ENCODE results near the gene DCP1B. TPM values are rescaled to one million over a fixed set of nuclear protein-coding genes. Genes with fewer than 3 reads are reported as not detected.

Gene DCP1B
- total and polyA plus RNA-seq, 11 donors, result 1.3 to 5.7 (median 2.4) TPM

DNA sequence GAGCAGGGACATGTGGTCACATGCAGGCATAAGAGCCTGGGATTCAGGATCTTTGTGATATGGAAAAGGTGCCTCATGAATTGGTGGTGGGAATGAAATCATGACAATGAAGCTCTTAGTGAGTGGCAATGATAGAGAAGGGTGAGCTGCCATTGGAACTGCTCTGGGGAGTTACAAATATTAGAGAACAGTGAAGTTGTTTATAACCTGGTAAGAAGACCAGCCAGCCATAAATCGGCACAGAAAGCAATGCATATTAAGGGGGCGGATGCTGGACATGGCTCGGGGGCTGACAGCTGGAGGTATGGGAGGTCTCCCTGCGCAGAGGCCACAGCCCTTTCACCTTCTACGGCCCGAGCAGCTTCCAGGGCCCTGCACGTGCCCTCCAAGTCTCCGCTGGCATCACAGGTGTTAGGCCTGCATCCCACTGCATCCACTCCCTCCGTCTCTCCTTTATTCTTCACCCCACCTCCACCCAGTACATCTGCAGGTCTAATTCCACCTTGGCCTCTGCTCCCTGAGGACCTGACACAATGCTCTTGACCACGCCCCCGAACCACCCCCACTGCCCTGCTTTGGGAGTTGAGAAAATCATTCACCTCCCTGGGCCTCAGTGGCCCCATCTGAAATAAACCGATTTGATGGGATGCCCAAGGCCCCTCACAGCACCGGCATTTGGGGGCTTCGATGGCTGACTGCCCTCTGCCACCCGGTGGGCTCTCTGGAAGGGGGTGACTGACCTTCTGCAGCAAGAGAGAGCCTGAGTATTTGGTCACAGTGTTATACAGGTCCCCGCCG, 89.9 kb downstream of the DCP1B start:
- Histone ChIP-seq H3K27ac (no peak overlapping the region), H3K27me3 (no peaks in the 10 kb centered on the region), H3K9me3 (no peaks in the 10 kb centered on the region), H3K4me1 (peaks cover 0 to 16% (median 8%) of the 10 kb centered on the region in 12 donors), H3K36me3 (no peaks in the 10 kb centered on the region), H3K4me3 (no peak overlapping the region)
- DNase-seq (no peak), ATAC-seq (no peak)
- intact Hi-C loops (cut with DNase I), result no loop called here
- no peak for TF ChIP-seq POLR2A (IDR thresholded peaks at IDR 0.05)
- TF ChIP-seq, protein P1, sequence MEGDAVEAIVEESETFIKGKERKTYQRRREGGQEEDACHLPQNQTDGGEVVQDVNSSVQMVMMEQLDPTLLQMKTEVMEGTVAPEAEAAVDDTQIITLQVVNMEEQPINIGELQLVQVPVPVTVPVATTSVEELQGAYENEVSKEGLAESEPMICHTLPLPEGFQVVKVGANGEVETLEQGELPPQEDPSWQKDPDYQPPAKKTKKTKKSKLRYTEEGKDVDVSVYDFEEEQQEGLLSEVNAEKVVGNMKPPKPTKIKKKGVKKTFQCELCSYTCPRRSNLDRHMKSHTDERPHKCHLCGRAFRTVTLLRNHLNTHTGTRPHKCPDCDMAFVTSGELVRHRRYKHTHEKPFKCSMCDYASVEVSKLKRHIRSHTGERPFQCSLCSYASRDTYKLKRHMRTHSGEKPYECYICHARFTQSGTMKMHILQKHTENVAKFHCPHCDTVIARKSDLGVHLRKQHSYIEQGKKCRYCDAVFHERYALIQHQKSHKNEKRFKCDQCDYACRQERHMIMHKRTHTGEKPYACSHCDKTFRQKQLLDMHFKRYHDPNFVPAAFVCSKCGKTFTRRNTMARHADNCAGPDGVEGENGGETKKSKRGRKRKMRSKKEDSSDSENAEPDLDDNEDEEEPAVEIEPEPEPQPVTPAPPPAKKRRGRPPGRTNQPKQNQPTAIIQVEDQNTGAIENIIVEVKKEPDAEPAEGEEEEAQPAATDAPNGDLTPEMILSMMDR (IDR thresholded peaks at IDR 0.05), result no peak
- WGBS, 4 donors, result 85 to 90% (median 88%) methylated on average over 16 to 17 of the region's 17 CpGs

DNA sequence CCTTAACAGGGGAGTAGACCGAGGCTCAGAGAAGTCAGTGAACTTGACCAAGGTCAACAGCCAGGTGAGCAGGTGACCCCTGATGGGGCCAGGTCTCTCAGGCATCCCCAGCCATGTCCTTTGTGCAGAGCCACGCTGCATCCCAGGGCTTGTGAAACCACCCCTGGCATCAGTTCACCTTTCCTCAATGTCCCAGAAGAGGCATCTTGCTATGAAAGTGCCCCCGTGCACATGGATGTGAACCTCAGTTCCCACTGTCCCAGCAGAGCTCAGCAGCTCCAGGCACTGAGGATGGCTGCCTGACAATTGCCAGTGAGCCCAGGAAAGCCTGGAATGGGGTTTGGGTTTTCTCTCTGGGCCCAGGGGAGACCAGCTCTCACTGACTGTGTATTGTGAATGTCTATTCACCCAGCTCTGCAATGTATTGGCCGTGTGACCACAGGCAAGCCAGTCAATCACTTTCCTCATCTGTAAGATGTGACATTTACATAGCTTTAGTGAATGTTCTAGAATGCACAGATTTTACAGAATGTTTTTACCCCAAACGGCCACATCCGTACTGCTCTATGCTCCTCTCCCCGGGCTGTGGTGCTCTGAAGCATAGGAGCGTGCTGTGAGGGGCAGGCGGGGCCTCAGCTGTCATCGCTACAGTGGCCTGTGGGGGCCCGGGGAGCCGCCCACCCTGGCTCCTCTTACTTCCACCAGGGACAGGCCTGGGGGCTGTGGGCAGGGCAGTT, 90.7 kb downstream of the DCP1B start:
- peaks cover 0 to 16% (median 8%) of the 10 kb centered on the region in 12 donors for H3K4me1 ChIP-seq
- intact Hi-C loops (cut with DNase I), result no loop called here
- H3K27me3 ChIP-seq, result no peaks in the 10 kb centered on the region
- 77 to 82% (median 79%) methylated on average over 11 to 12 of the region's 12 CpGs for WGBS, 4 donors
- no peaks in the 10 kb centered on the region for H3K36me3 ChIP-seq
- no peak overlapping the region for H3K27ac ChIP-seq
- no peak for TF ChIP-seq POLR2A (IDR thresholded peaks at IDR 0.05)
- TF ChIP-seq, protein P1 (IDR thresholded peaks at IDR 0.05), result no peak
- no peak for ATAC-seq
- H3K9me3 ChIP-seq, result no peaks in the 10 kb centered on the region
- H3K4me3 ChIP-seq, result no peak overlapping the region
- DNase-seq, result no peak

DNA sequence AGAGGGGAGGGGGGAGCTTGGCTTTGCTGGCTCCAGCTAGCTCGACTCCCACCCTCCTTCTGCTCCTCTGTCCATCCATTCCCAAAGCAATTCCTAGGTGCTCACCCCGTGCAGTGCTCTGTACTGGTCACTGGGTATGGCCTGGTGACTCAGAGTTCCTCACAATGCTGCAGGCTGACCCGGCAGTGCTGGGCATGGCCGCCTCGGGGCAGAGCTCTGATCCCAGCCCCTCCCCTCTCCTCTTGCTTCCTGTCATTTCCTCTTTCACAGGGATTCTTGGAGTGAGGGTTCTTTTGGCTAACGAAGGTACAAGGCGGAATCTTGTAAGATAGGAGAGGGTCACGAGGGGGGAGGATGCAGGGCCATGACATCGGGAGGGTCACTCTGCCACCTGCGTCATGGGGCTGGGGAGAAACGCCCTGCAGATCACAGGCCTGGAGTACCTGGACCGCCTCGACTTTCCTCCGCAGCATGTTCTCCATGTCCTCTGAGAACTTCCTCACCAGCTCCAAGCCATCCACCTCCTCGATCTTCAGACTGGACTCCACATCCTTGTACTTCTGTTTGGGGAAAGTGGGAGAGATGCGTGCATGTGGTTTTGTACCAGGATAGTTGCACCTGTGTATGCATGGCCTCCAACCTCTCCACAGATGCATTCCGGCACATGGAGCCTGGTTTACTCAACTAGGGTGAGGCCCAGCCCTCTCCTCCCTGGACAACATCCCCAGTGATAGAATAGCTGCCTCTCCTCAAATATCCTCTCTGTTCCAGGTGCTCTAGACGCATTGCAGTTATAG, 91.5 kb downstream of the DCP1B start:
- no peak overlapping the region for H3K27ac ChIP-seq
- H3K4me1 ChIP-seq, result peaks cover 0 to 20% (median 8%) of the 10 kb centered on the region in 12 donors
- DNase-seq (no peak), ATAC-seq (no peak)
- no peak for TF ChIP-seq POLR2A (IDR thresholded peaks at IDR 0.05)
- TF ChIP-seq, protein P1 (IDR thresholded peaks at IDR 0.05), result no peak
- no peak overlapping the region for H3K4me3 ChIP-seq
- intact Hi-C loops (cut with DNase I), result no loop called here
- no peaks in the 10 kb centered on the region for H3K9me3 ChIP-seq
- no peaks in the 10 kb centered on the region for H3K27me3 ChIP-seq
- WGBS, 4 donors, result 72 to 80% (median 74%) methylated on average over 16 to 18 of the region's 18 CpGs
- no peaks in the 10 kb centered on the region for H3K36me3 ChIP-seq
